GM19463 (cell line): ENCODE results near the gene CD300LD.

Experiments
- ATAC-seq: cut with Tn5 transposase; IDR thresholded peaks from one replicate; pipeline ENCODE4 v1.9.1; 2021; ENCODE audit warnings: mild to moderate bottlenecking, moderate library complexity; ENCODE audit not compliant: unreplicated experiment

CD300LD gene

GRCh38 chr17:74545843-74546230, 46.2 kb downstream of the CD300LD start, which contains the start of gene CD300C:
CD300C (minus strand) TSS chr17:74546115; CDS start chr17:74545782, 333 bp downstream.
- ATAC-seq: no peak

- ATAC-seq: no peak
Measured at GRCh38 chr17:74544991-74545842, 46.9 kb downstream of the CD300LD start.

- no peak for ATAC-seq
Measured at GRCh38 chr17:74543891-74544760, 48.0 kb downstream of the CD300LD start.

- ATAC-seq: no peak
Measured at GRCh38 chr17:74543406-74543805, 48.7 kb downstream of the CD300LD start.

GRCh38 chr17:74542727-74543383, 49.2 kb downstream of the CD300LD start:
- no peak for ATAC-seq

GRCh38 chr17:74542166-74542565, 49.9 kb downstream of the CD300LD start:
- no peak for ATAC-seq

GRCh38 chr17:74541176-74542111, 50.6 kb downstream of the CD300LD start:
- no peak for ATAC-seq

- no peak for ATAC-seq
Measured at GRCh38 chr17:74539281-74539820, 52.7 kb downstream of the CD300LD start.

- ATAC-seq: no peak
Measured at GRCh38 chr17:74536890-74537289, 55.2 kb downstream of the CD300LD start.

- no peak for ATAC-seq
Measured at GRCh38 chr17:74532115-74532514, 60.0 kb downstream of the CD300LD start.

- no peak for ATAC-seq
Measured at GRCh38 chr17:74531231-74531761, 60.8 kb downstream of the CD300LD start, which contains the start of gene CD300LB. CD300LB (minus strand) TSS chr17:74531475; CDS start chr17:74531350, 125 bp downstream.

GRCh38 chr17:74530831-74531150, 61.3 kb downstream of the CD300LD start:
- no peak for ATAC-seq
